H1 (cell line): ENCODE data around the gene OR2A2. TPM values are rescaled to one million over a fixed set of nuclear protein-coding genes. Genes with fewer than 3 reads are reported as not detected.

Source experiments
- CTCF ChIA-PET: fragments of 300-600 bp; sonication (Branson Sonifier 250); formaldehyde crosslinking; loops from one replicate; lab custom pipeline; 2021; ENCODE audit not compliant: partially characterized antibody; lab: Charles Lee
- POLR2A ChIA-PET: fragments of 300-600 bp; sonication (Branson Sonifier 250); formaldehyde crosslinking; loops from one replicate; lab custom pipeline; 2021; ENCODE audit warnings: inconsistent platforms; ENCODE audit not compliant: partially characterized antibody; lab: Charles Lee
- DNase-seq, 2 experiments: peaks; one replicate each; pipeline versions ENCODE4 v3.0.0 to v3.0.0-alpha.2; 2010 to 2022; ENCODE audit warnings: low spot score in 2 of 2, low read depth in 1 of 2, mixed read lengths in 1 of 2
- FAIRE-seq: peaks from 2 replicates; lab custom pipeline; 2011; peaks lifted over from hg19 to GRCh38; lab: Jason Lieb, UNC
- H2AFZ ChIP-seq: 2 replicates; pipeline ENCODE4 v1.8.1; 2012; ENCODE audit warnings: low read length, inconsistent platforms
- H2AK5ac ChIP-seq: 2 replicates; pipeline ENCODE4 v1.6.1; 2013; ENCODE audit warnings: low read depth, low read length
- H2BK120ac ChIP-seq: replicated peaks from 2 replicates; pipeline ENCODE3; 2013; ENCODE audit warnings: low read depth, low read length, inconsistent platforms
- H2BK12ac ChIP-seq: 2 replicates; pipeline ENCODE4 v1.6.1; 2013; ENCODE audit warnings: low read depth, low read length
- H2BK15ac ChIP-seq: 2 replicates; pipeline ENCODE4 v1.6.1; 2013; ENCODE audit warnings: low read length
- H2BK20ac ChIP-seq: 2 replicates; pipeline ENCODE4 v1.6.1; 2013; ENCODE audit warnings: low read length
- H2BK5ac ChIP-seq: 2 replicates; pipeline ENCODE4 v1.6.1; 2013; ENCODE audit warnings: low read depth, low read length
- H3K14ac ChIP-seq: 2 replicates; pipeline ENCODE4 v1.6.1; 2013; ENCODE audit warnings: inconsistent platforms; ENCODE audit not compliant: insufficient read length
- H3K18ac ChIP-seq: 2 replicates; pipeline ENCODE4 v1.6.1; 2013; ENCODE audit warnings: low read length; ENCODE audit errors: extremely low read depth
- H3K23ac ChIP-seq: 2 replicates; pipeline ENCODE4 v1.6.1; 2013; ENCODE audit warnings: inconsistent platforms; ENCODE audit not compliant: insufficient read length
- H3K23me2 ChIP-seq: 2 replicates; pipeline ENCODE4 v1.6.1; 2013; ENCODE audit warnings: low read depth, low read length
- H3K27ac ChIP-seq: 2 replicates; pipeline ENCODE4 v1.6.1; 2011; ENCODE audit warnings: low read depth, low read length, inconsistent platforms
- H3K27me3 ChIP-seq, 4 experiments: replicated peaks in 1 of 4; 1 replicate in 1 of 4; 2 replicates in 3 of 4; pipeline versions ENCODE4 v1.6.1 to v1.8.1; 2011 to 2013; ENCODE audit warnings: low read length in 3 of 4, mild to moderate bottlenecking in 3 of 4, inconsistent platforms in 2 of 4, mixed read lengths in 2 of 4, moderate library complexity in 1 of 4; ENCODE audit not compliant: control insufficient read depth in 3 of 4, insufficient read depth in 3 of 4; ENCODE audit errors: extremely low read depth in 1 of 4
- H3K36me3 ChIP-seq, 4 experiments: 2 replicates each; pipeline versions ENCODE4 v1.6.1 to v1.8.1; 2011 to 2013; ENCODE audit warnings: mild to moderate bottlenecking in 4 of 4, low read length in 3 of 4, moderate library complexity in 2 of 4, control low read depth in 1 of 4, inconsistent platforms in 1 of 4; ENCODE audit not compliant: insufficient read depth in 4 of 4, control insufficient read depth in 2 of 4
- H3K4ac ChIP-seq: replicated peaks from 2 replicates; pipeline ENCODE3; 2013; ENCODE audit warnings: low read length, low read depth, mixed read lengths, inconsistent platforms; ENCODE audit not compliant: insufficient read length
- H3K4me1 ChIP-seq, 4 experiments: replicated peaks in 1 of 4; 1 replicate in 1 of 4; 2 replicates in 3 of 4; pipeline versions ENCODE4 v1.6.1 to v1.8.1; 2011 to 2013; ENCODE audit warnings: low read length in 3 of 4, inconsistent platforms in 2 of 4, mixed read lengths in 1 of 4; ENCODE audit not compliant: insufficient read depth in 4 of 4, control insufficient read depth in 3 of 4
- H3K4me2 ChIP-seq, 2 experiments: 2 replicates each; pipeline versions ENCODE4 v1.6.1 to v1.8.1; 2011 to 2013; ENCODE audit warnings: low read depth in 2 of 2, low read length in 2 of 2, control low read depth in 1 of 2, inconsistent platforms in 1 of 2, mild to moderate bottlenecking in 1 of 2; ENCODE audit not compliant: insufficient read depth in 1 of 2
- H3K4me3 ChIP-seq, 4 experiments: fragments of 200-600, 300-600 bp in 1 of 4; sonication (generic), shearing (Covaris generic), sonication (Bioruptor Twin) in 1 of 4; 2 replicates each; pipeline versions ENCODE4 v1.5.1 to v1.8.1; 2011 to 2016; ENCODE audit warnings: low read length in 4 of 4, low read depth in 3 of 4, control low read depth in 2 of 4, inconsistent platforms in 2 of 4, mild to moderate bottlenecking in 2 of 4, mixed read lengths in 1 of 4, moderate library complexity in 1 of 4; ENCODE audit not compliant: insufficient read depth in 2 of 4; ENCODE audit errors: extremely low read depth in 1 of 4
- H3K56ac ChIP-seq: replicated peaks from 2 replicates; pipeline ENCODE3; 2013; ENCODE audit warnings: low read depth, mild to moderate bottlenecking, mixed read lengths, low read length, inconsistent platforms; ENCODE audit not compliant: insufficient read length
- H3K79me1 ChIP-seq: 2 replicates; pipeline ENCODE4 v1.6.1; 2013; ENCODE audit warnings: low read depth, low read length, control low read depth
- H3K79me2 ChIP-seq, 2 experiments: 2 replicates each; pipeline versions ENCODE4 v1.6.1 to v1.8.1; 2012 to 2013; ENCODE audit warnings: low read length in 2 of 2, mild to moderate bottlenecking in 2 of 2, inconsistent platforms in 1 of 2; ENCODE audit not compliant: insufficient read depth in 2 of 2, control insufficient read depth in 1 of 2
- H3K9ac ChIP-seq, 4 experiments: replicated peaks in 1 of 4; 1 replicate in 1 of 4; 2 replicates in 3 of 4; pipeline versions ENCODE4 v1.6.1 to v1.8.1; 2011 to 2013; ENCODE audit warnings: low read depth in 3 of 4, low read length in 3 of 4, control low read depth in 2 of 4, mild to moderate bottlenecking in 2 of 4, moderate library complexity in 2 of 4, inconsistent platforms in 1 of 4; ENCODE audit errors: extremely low read depth in 1 of 4
- H3K9me3 ChIP-seq, 2 experiments: 2 replicates each; pipeline versions ENCODE4 v1.6.1 to v1.8.1; 2012 to 2013; ENCODE audit warnings: mild to moderate bottlenecking in 2 of 2, moderate library complexity in 2 of 2, control low read depth in 1 of 2, inconsistent platforms in 1 of 2, low read depth in 1 of 2, low read length in 1 of 2, mixed read lengths in 1 of 2; ENCODE audit not compliant: insufficient read depth in 2 of 2
- H4K20me1 ChIP-seq, 2 experiments: replicated peaks in 1 of 2; 2 replicates each; pipeline versions ENCODE3 to v1.8.1; 2011 to 2013; ENCODE audit warnings: inconsistent platforms in 2 of 2, low read length in 2 of 2, mild to moderate bottlenecking in 1 of 2; ENCODE audit not compliant: insufficient read depth in 2 of 2, control insufficient read depth in 1 of 2
- H4K5ac ChIP-seq: 2 replicates; pipeline ENCODE4 v1.6.1; 2013; ENCODE audit warnings: low read length, low read depth, mixed read lengths, inconsistent platforms; ENCODE audit not compliant: insufficient read length
- H4K8ac ChIP-seq: 2 replicates; pipeline ENCODE4 v1.8.0; 2013; ENCODE audit warnings: mild to moderate bottlenecking, moderate library complexity, low read length, inconsistent platforms; ENCODE audit not compliant: insufficient read depth; ENCODE audit errors: extremely low read depth
- H4K91ac ChIP-seq: replicated peaks from 2 replicates; pipeline ENCODE3; 2013; ENCODE audit warnings: low read length, mixed read lengths, inconsistent platforms; ENCODE audit not compliant: insufficient read length
- JUND ChIP-seq: IDR thresholded peaks from 2 replicates; pipeline ENCODE4 v1.6.1; 2011; ENCODE audit warnings: mild to moderate bottlenecking, improper control_type of control experiment, low read length
- PHF8 ChIP-seq: fragments of 200-600 bp; sonication (generic); conservative IDR thresholded peaks from 2 replicates; pipeline ENCODE4 v1.7.1; 2012; ENCODE audit warnings: low read depth, mild to moderate bottlenecking, inconsistent platforms, low read length, moderate library complexity
- POU5F1 ChIP-seq: IDR thresholded peaks from 2 replicates; pipeline ENCODE4 v1.6.1; 2011; ENCODE audit warnings: low read depth, mild to moderate bottlenecking, low read length, moderate library complexity
- RAD21 ChIP-seq, 2 experiments: IDR thresholded peaks in 1 of 2; conservative IDR thresholded peaks in 1 of 2; 2 replicates each; pipeline ENCODE4 v1.6.1; 2011; ENCODE audit warnings: low read depth in 2 of 2, low read length in 2 of 2, improper control_type of control experiment in 1 of 2, inconsistent platforms in 1 of 2, mild to moderate bottlenecking in 1 of 2, moderate library complexity in 1 of 2
- RNF2 ChIP-seq: fragments of 200-900, 300-1000 bp; sonication (generic); IDR thresholded peaks from 2 replicates; pipeline ENCODE4 v1.7.1; 2016; ENCODE audit warnings: borderline replicate concordance, low read depth, mild to moderate bottlenecking, antibody characterized with exemption, low read length; ENCODE audit not compliant: poor library complexity, severe bottlenecking; ENCODE audit errors: missing control alignments
- SIN3A ChIP-seq, 2 experiments: IDR thresholded peaks in 1 of 2; conservative IDR thresholded peaks in 1 of 2; 2 replicates each; pipeline ENCODE4 v1.6.1; 2011 to 2012; ENCODE audit warnings: low read length in 2 of 2, improper control_type of control experiment in 1 of 2, low read depth in 1 of 2, mild to moderate bottlenecking in 1 of 2
- SIX5 ChIP-seq: IDR thresholded peaks from 2 replicates; pipeline ENCODE4 v1.6.1; 2011; ENCODE audit warnings: mild to moderate bottlenecking, low read depth, low read length
- TAF7 ChIP-seq: optimal IDR thresholded peaks from 2 replicates; pipeline ENCODE3; 2011; ENCODE audit warnings: low read depth, mild to moderate bottlenecking, inconsistent platforms, low read length, moderate library complexity, borderline replicate concordance
- USF2 ChIP-seq: IDR thresholded peaks from 2 replicates; pipeline ENCODE4 v1.6.1; 2011; ENCODE audit warnings: low read length, improper control_type of control experiment
- ZNF274 ChIP-seq: IDR thresholded peaks from 2 replicates; pipeline ENCODE4 v1.7.0; 2012; ENCODE audit warnings: low read length, borderline replicate concordance; ENCODE audit errors: extremely low read depth
- WGBS, 2 experiments: shearing (Covaris generic) in 1 of 2; methylation state at CpG; one replicate each; pipeline versions ENCODE4 v1.1.6 to v1.1.7; 2013 to 2015; ENCODE audit warnings: low lambda C conversion rate in 2 of 2, mixed read lengths in 2 of 2, inconsistent platforms in 1 of 2, low coverage in 1 of 2, missing lambda C conversion rate in 1 of 2; ENCODE audit not compliant: insufficient replicate concordance in 2 of 2, insufficient coverage in 1 of 2, insufficient read length in 1 of 2; ENCODE audit errors: extremely low coverage in 1 of 2, missing lambda C conversion rate in 1 of 2; 5-methylcytosine and 5-hydroxymethylcytosine counted together
- polyA plus RNA-seq, 7 experiments: library from polyadenylated mRNA; depleted of rRNA in 3 of 7; stranded (reverse) in 5 of 7; unstranded in 2 of 7; fragments of >200 nt in 5 of 7; fragments of 200-250 nt in 2 of 7; gene quantifications; 1 replicate in 5 of 7; 2 replicates in 1 of 7; 4 replicates in 1 of 7; pipeline versions ENCODE4 v1.2.1 to v1.2.3, GENCODE V29; 2011 to 2013; ENCODE audit warnings: missing spikeins in 2 of 7, mixed read lengths in 2 of 7
- total RNA-seq: library from RNA; stranded (reverse); fragmentation: NEBNext Ultra II Directional; extraction: Animal tissue kit (Norgen Biotek cat#: 25700); gene quantifications from 2 replicates; pipeline ENCODE4 v1.2.1, GENCODE V29; 2021
- TF ChIP-seq, protein P1 (sequence below): IDR thresholded peaks from 2 replicates; pipeline ENCODE4 v1.6.1; 2012; ENCODE audit warnings: inconsistent platforms

Gene OR2A2
- total and polyA plus RNA-seq, 2 of the 8 experiments (the other 6 are each of a cell fraction or from before 2014, with no cell fraction given), result not detected

DNA sequence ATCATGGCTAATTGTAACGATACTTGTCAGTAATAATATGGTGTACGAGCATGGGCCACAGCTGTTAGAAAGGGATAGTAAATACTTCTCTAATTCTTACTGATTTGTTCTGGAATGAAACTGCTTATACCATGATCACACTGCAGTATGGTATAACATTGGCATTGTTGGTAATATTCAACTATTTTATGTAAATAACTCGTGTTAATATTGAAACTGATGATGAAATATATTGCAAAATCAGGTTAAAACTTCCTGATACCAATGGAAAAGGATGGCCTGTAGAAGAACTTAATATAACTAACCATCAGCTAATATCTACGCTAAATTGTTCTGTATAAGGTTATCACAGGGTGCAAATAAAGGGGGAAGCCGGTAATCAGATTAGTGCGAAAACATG, 23.9 kb downstream of the OR2A2 start:
- Histone ChIP-seq H3K36me3 (no peaks in the 10 kb centered on the region), H4K5ac (no peak overlapping the region), H3K4ac (no peak overlapping the region), H3K27ac (no peak overlapping the region), H4K8ac (no peak overlapping the region), H3K23me2 (no peaks in the 10 kb centered on the region), H2AFZ (no peak overlapping the region), H2BK15ac (no peak overlapping the region), H2BK20ac (no peak overlapping the region), H3K56ac (no peak overlapping the region), H2BK120ac (no peak overlapping the region), H3K14ac (no peak overlapping the region), H3K4me2 (no peak overlapping the region), H3K79me1 (no peaks in the 10 kb centered on the region), H3K18ac (no peak overlapping the region), H2AK5ac (no peak overlapping the region), H4K91ac (no peak overlapping the region), H3K79me2 (no peaks in the 10 kb centered on the region), H2BK12ac (no peak overlapping the region), H3K27me3 (no peaks in the 10 kb centered on the region), H3K9me3 (no peaks in the 10 kb centered on the region), H2BK5ac (no peak overlapping the region), H3K4me1 (no peaks in the 10 kb centered on the region), H3K9ac (no peak overlapping the region), H3K4me3 (no peak overlapping the region), H4K20me1 (no peaks in the 10 kb centered on the region), H3K23ac (no peak overlapping the region)
- FAIRE-seq (no peak), DNase-seq (no peak)
- POLR2A ChIA-PET, result no interaction called here
- CTCF ChIA-PET, result no interaction called here
- WGBS, 2 experiments, result 80% methylated on average over 6 of the region's 6 CpGs; no CpG with 5 or more reads in 1 of the 2 experiments
- no peak for TF ChIP-seq POU5F1
- no peak for TF ChIP-seq TAF7
- no peak for TF ChIP-seq JUND
- TF ChIP-seq RNF2, result no peak
- TF ChIP-seq PHF8, result no peak
- no peak for TF ChIP-seq SIN3A (conservative IDR thresholded peaks at IDR 0.05 in 1 of 2, IDR thresholded peaks at IDR 0.05 in 1 of 2; ENCODE audit: low read depth in 1 of 2, low read length in 2 of 2)
- TF ChIP-seq USF2, result no peak
- no peak for TF ChIP-seq SIX5
- TF ChIP-seq, protein P1, sequence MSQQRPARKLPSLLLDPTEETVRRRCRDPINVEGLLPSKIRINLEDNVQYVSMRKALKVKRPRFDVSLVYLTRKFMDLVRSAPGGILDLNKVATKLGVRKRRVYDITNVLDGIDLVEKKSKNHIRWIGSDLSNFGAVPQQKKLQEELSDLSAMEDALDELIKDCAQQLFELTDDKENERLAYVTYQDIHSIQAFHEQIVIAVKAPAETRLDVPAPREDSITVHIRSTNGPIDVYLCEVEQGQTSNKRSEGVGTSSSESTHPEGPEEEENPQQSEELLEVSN, result no peak
- no peak for TF ChIP-seq ZNF274
- TF ChIP-seq RAD21 (IDR thresholded peaks at IDR 0.05 in 1 of 2, conservative IDR thresholded peaks at IDR 0.05 in 1 of 2; ENCODE audit: low read depth in 2 of 2, low read length in 2 of 2), result no peak
